Skin epidermis (tissue), 12 donors: ENCODE measurements around the gene PPP3CB.
"Not testable (repeated sequence)": the region's sequence is repeated elsewhere in the genome, so short reads cannot be mapped to it uniquely, and the experiment has no call there.

Experiments
- H3K27ac ChIP-seq, 21 experiments: fragments of 200-600 bp; sonication (generic) in 11 of 21; one replicate each; pipeline ENCODE4 v1.5.0; 2020; ENCODE audit warnings: mild to moderate bottlenecking in 3 of 21, inconsistent platforms in 2 of 21, moderate library complexity in 2 of 21
- H3K4me3 ChIP-seq, 7 experiments: fragments of 200-600 bp; sonication (generic) in 2 of 7; one replicate each; pipeline ENCODE4 v1.5.0; 2020; ENCODE audit warnings: inconsistent platforms in 2 of 7, mild to moderate bottlenecking in 2 of 7, moderate library complexity in 1 of 7

The PPP3CB gene

DNA sequence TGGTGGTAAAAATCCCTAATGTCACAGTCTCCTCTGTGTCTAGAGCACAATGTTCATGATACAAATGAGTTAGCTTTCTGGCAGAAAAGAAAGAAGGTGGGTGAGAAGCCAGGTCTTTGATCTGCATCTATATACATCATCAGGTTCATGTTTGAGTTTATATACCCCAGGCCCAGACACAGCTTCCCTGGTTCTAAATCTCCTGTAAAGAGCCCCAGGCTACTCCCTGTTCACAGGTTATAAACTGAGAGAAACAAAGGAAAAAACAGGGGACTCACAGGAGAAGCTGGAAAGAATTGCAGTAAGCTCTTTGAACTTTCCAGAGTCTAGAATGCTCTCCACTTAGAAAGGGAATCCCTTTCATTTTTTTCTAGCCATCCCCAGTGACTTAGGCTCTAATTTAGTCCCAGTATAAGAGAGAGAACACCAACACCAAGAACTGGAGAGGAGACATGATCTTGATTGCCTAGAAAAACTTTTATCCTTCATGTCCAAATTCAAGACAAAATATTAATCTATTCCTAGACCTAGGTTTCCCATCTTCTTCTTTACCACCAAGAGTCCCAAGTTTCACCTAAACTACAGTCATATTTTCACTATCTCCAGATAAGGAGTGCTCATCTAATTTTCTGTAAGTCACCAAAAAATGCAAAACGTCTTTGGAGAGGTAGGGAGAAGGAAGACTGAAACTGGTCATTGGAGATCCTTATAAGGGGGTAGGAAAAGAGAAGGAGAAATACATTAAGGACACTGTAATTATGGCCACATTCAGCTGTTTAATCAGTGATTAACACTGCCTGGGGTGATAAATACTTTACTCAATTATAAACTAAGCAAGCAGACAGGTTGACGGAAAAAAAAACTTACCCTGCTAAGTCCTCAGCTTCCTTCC is 62.9 kb downstream of the PPP3CB start:
- Histone ChIP-seq H3K27ac (no peak overlapping the region), H3K4me3 (no peak overlapping the region)

DNA sequence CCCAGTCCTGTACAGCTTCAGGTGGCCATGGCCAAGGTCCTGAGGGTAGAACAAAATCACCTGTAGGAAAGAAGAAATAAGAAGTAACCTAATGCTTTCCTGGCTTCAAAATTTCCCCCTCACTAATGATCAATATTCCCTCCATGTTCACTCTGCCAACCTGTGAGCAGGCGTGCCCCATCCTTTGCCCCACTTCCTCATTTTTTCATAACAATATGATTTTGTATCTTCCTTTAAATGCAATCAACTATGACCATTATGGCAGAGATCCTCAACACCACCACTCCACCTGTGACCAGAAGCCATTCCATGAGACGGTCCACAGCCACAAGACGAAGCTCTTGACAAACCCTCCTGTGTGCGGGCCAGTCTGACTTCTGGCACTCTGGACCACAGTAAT is 69.5 kb downstream of the PPP3CB start:
- Histone ChIP-seq H3K27ac (no peak overlapping the region), H3K4me3 (no peak overlapping the region)

GRCh38 chr10:73424478-73424877 is 71.3 kb downstream of the PPP3CB start:
- Histone ChIP-seq H3K27ac (no peak overlapping the region), H3K4me3 (no peak overlapping the region)

DNA sequence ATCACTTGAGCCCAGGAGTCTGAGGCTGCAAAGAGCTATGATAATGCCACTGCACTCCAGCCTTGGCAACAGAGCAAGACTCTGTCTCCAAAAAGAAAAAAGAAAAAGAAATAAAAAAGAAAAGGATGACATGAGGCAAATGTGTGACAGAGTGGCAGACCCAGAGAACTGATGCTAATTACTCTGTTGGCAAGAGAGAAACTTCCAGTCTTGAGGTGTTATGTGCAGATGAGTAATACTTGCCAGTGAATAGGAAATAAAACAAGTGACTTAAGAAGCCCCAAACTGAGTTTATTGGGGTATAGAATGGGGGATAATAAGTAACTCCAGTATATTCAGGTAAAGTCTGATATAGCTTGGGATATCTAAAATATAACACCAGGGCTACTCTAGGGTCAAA is 72.5 kb downstream of the PPP3CB start:
- H3K27ac ChIP-seq = no peak overlapping the region
- no peak overlapping the region for H3K4me3 ChIP-seq

DNA sequence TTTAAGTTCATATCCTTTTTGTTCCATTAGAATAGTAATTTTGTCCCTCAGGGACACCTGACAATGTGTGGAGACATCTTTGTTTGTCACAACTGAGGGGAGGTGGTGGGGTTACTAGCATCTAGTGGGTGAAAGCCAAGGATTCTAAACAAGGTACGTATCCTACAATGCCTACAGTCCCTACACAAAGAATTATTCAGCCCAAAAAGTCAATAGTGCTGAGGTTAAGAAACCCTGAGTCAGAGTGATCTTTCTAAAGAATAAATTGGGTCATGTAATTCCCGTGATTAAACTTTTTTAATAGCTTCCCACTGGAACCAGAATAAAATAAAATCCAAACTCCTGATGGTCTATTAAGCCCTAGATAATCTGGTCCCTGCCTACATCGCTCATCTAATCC is 79.3 kb downstream of the PPP3CB start:
- no peak overlapping the region for H3K27ac ChIP-seq
- no peak overlapping the region for H3K4me3 ChIP-seq

- Histone ChIP-seq H3K4me3 (peak overlapping the region; percentile 66 to 99 (median 84)), H3K27ac (peak overlapping the region in 20 of 21 experiments; percentile 83 to 100 (median 92))
These were observed 81.4 kb downstream of the PPP3CB start for GRCh38 chr10:73414230-73414945.

GRCh38 chr10:73413528-73414229 is 82.1 kb downstream of the PPP3CB start, which contains the start of gene ANXA7:
Gene ANXA7 (minus strand): TSS chr10:73414058. CDS start chr10:73400856, 13,202 bp downstream.
- Histone ChIP-seq H3K4me3 (peak within 1 kb of the TSS; percentile 66 to 99 (median 84)), H3K27ac (peak within 1 kb of the TSS; percentile 72 to 100 (median 92))

DNA sequence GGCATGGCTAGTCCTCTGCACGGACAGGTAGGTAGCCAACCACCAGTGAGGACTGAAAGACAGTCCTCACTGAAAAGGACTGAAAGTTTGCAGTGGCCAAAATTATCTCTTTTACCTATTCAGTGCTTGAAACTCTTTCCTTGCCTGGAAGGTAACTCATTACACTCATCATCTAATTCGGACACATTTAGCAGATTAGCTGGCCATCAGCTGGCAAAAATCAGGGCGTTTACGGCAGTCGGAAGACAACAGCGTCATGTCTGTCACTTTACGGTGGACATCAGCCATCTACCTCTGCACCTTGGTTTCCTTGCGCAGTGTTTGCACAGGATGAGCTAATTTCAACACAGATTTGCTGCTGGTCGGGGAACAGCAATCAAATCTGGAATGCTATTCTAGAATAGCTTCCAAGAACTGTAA is 82.7 kb downstream of the PPP3CB start:
- Histone ChIP-seq H3K27ac (peak overlapping the region; percentile 72 to 100 (median 92)), H3K4me3 (peak overlapping the region; percentile 66 to 99 (median 84))

- Histone ChIP-seq H3K27ac (no peak overlapping the region), H3K4me3 (no peak overlapping the region)
These were observed 84.9 kb downstream of the PPP3CB start for GRCh38 chr10:73410897-73411296.

GRCh38 chr10:73408978-73409521 is 86.8 kb downstream of the PPP3CB start:
- Histone ChIP-seq H3K4me3 (no peak overlapping the region), H3K27ac (no peak overlapping the region)

- no peak overlapping the region for H3K4me3 ChIP-seq
- H3K27ac ChIP-seq = no peak overlapping the region
These were observed 87.8 kb downstream of the PPP3CB start for GRCh38 chr10:73408061-73408460.

DNA sequence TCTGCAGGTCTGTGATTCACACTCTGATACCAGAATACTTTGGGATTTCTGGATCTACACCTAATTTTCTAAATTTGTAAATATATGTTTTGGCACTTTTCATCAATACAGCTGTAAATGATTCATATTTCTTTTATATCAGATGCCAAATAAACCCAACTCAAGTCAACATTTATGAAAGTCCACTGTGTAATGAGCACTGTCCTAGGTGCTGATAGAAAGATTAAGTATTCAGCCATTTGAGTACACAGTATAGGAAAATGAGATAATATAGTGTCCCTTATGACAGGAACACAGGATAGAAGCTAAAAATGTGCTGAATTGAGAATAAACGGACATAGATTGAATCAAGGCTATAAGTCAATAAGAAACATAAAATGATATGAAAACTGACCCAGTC is 88.3 kb downstream of the PPP3CB start:
- Histone ChIP-seq H3K4me3 (no peak overlapping the region), H3K27ac (no peak overlapping the region)

GRCh38 chr10:73406846-73407245 is 89.0 kb downstream of the PPP3CB start:
- Histone ChIP-seq H3K4me3 (no peak overlapping the region), H3K27ac (no peak overlapping the region)

- Histone ChIP-seq H3K27ac (no peak overlapping the region), H3K4me3 (no peak overlapping the region)
These were observed 90.3 kb downstream of the PPP3CB start for GRCh38 chr10:73405556-73405955.

GRCh38 chr10:73404690-73405089 is 91.1 kb downstream of the PPP3CB start:
- no peak overlapping the region for H3K27ac ChIP-seq
- no peak overlapping the region for H3K4me3 ChIP-seq

DNA sequence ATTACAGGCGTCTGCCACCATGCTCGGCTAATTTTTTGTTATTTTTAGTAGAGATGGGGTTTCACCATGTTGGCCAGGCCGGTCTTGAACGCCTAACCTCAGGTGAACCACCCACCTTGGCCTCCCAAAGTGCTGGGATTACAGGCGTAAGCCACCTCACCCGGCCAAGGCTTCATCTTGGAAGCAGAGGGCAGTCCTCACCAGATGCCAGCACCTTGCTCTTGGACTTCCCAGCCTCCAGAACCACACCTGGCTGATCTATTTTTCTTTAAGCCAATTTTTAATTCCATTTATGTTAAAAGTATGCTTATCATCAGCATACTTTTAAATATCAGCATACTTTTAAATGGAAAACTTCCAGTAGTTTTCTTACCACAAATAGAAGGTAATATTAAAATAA is 94.2 kb downstream of the PPP3CB start:
- Histone ChIP-seq H3K27ac (no peak overlapping the region), H3K4me3 (no peak overlapping the region)

GRCh38 chr10:73399063-73399462 is 96.8 kb downstream of the PPP3CB start:
- no peak overlapping the region for H3K4me3 ChIP-seq
- H3K27ac ChIP-seq = no peak overlapping the region

- Histone ChIP-seq H3K27ac (no peak overlapping the region), H3K4me3 (no peak overlapping the region)
These were observed 97.8 kb downstream of the PPP3CB start for GRCh38 chr10:73398024-73398423.

- H3K27ac ChIP-seq, H3K4me3 ChIP-seq: not testable (repeated sequence)
These were observed 101.5 kb downstream of the PPP3CB start for GRCh38 chr10:73394325-73394724.

- H3K27ac ChIP-seq = no peak overlapping the region
These were observed 107.6 kb downstream of the PPP3CB start for GRCh38 chr10:73388228-73388627.

More at GRCh38 chr10:73388228-73388627, 107.6 kb downstream of the PPP3CB start:
- no peak overlapping the region for H3K4me3 ChIP-seq
